OCI-M2 (cell line): Measurements from ENCODE around the gene DUT.
"Not testable (repeated sequence)": the region's sequence is repeated elsewhere in the genome, so short reads cannot be mapped to it uniquely, and the experiment has no call there.

Experiments used
- DNase-seq: peaks from one replicate; lab custom pipeline; 2025; ENCODE audit not compliant: unreplicated experiment; lab: John Stamatoyannopoulos, UW

The DUT gene

GRCh38 chr15:48326180-48326579 lies 5.0 kb upstream of the DUT start:
- not testable (repeated sequence) for DNase-seq

- no peak for DNase-seq
Observed at GRCh38 chr15:48330105-48330785, 984 bp upstream of the DUT start.

GRCh38 chr15:48331796-48332641 lies 790 bp downstream of the DUT start:
- no peak for DNase-seq

- no peak for DNase-seq
Observed at GRCh38 chr15:48332642-48333034, 1.4 kb downstream of the DUT start.

- DNase-seq: no peak
Observed at GRCh38 chr15:48333540-48333939, 2.3 kb downstream of the DUT start.

GRCh38 chr15:48334260-48334659 lies 3.0 kb downstream of the DUT start:
- no peak for DNase-seq

- no peak for DNase-seq
Observed at GRCh38 chr15:48336940-48337339, 5.7 kb downstream of the DUT start.

GRCh38 chr15:48337607-48338006 lies 6.4 kb downstream of the DUT start:
- DNase-seq: no peak

- DNase-seq: no peak
Observed at GRCh38 chr15:48340111-48340510, 8.9 kb downstream of the DUT start.

- no peak for DNase-seq
Observed at GRCh38 chr15:48343865-48344264, 12.6 kb downstream of the DUT start.

GRCh38 chr15:48345516-48345915 lies 14.3 kb downstream of the DUT start:
- no peak for DNase-seq

- DNase-seq: no peak
Observed at GRCh38 chr15:48352474-48353072, 21.3 kb downstream of the DUT start.

- DNase-seq: no peak
Observed at GRCh38 chr15:48354694-48355303, 23.6 kb downstream of the DUT start.

- no peak for DNase-seq
Observed at GRCh38 chr15:48355377-48355776, 24.1 kb downstream of the DUT start.

- DNase-seq: no peak
Observed at GRCh38 chr15:48358229-48359152, 27.3 kb downstream of the DUT start.

- DNase-seq: no peak
Observed at GRCh38 chr15:48360841-48361240, 29.6 kb downstream of the DUT start.

- no peak for DNase-seq
Observed at GRCh38 chr15:48361685-48362084, 30.5 kb downstream of the DUT start.

GRCh38 chr15:48363474-48363873 lies 32.2 kb downstream of the DUT start:
- DNase-seq: no peak

GRCh38 chr15:48365575-48365974 lies 34.3 kb downstream of the DUT start:
- DNase-seq: no peak

- no peak for DNase-seq
Observed at GRCh38 chr15:48366584-48367312, 35.5 kb downstream of the DUT start.
